A549 (cell line): ENCODE data around the gene NEURL1. TPM values are rescaled to one million over a fixed set of nuclear protein-coding genes. Genes with fewer than 3 reads are reported as not detected.

ENCODE experiments used
- ATAC-seq, 2 experiments: fragments of 200-7000 bp in 1 of 2; fragments of >200 bp in 1 of 2; cut with Nextera tagmentation in 1 of 2; cut with Tn5 transposase in 1 of 2; 3 replicates each; pipeline versions ENCODE4 v1.8.0 to v1.9.1; 2018 to 2020; ENCODE audit warnings: mild to moderate bottlenecking in 1 of 2, moderate library complexity in 1 of 2
- CTCF ChIA-PET: fragments of 300-600 bp; sonication (Branson Sonifier 250); formaldehyde crosslinking; extraction: SDS; loops from one replicate; lab custom pipeline; 2021; ENCODE audit warnings: antibody characterized with exemption, inconsistent platforms; lab: Yijun Ruan, JAX
- POLR2A ChIA-PET: fragments of 350-600 bp; formaldehyde crosslinking; extraction: SDS; loops from one replicate; lab custom pipeline; 2021; ENCODE audit warnings: antibody characterized with exemption, inconsistent platforms; lab: Yijun Ruan, JAX
- DNase-seq, 2 experiments: peaks; one replicate each; pipeline versions ENCODE4 v3.0.0 to v3.0.0-alpha.2; 2011 to 2016; ENCODE audit warnings: low read depth in 1 of 2, low spot score in 1 of 2
- FAIRE-seq: peaks from 2 replicates; lab custom pipeline; 2011; peaks lifted over from hg19 to GRCh38; lab: Jason Lieb, UNC
- H3K27ac ChIP-seq, 2 experiments: fragments of >200 bp; sonication (Bioruptor Twin); formaldehyde crosslinking; 3 replicates each; pipeline ENCODE4 v1.5.1; 2016 to 2017
- H3K4me1 ChIP-seq: fragments of >200 bp; sonication (Bioruptor Twin); formaldehyde crosslinking; 3 replicates; pipeline ENCODE4 v1.6.1; 2016
- H3K4me2 ChIP-seq: fragments of >200 bp; sonication (Bioruptor Twin); formaldehyde crosslinking; 3 replicates; pipeline ENCODE4 v1.6.1; 2016
- H3K4me3 ChIP-seq: fragments of >200 bp; sonication (Bioruptor Twin); formaldehyde crosslinking; 3 replicates; pipeline ENCODE4 v1.5.1; 2016
- H3K9me3 ChIP-seq: fragments of >200 bp; sonication (Bioruptor Twin); formaldehyde crosslinking; 3 replicates; pipeline ENCODE4 v1.6.1; 2016
- BCL3 ChIP-seq: fragments of >200 bp; sonication (Bioruptor Twin); formaldehyde crosslinking; IDR thresholded peaks from 3 replicates; pipeline ENCODE4 v1.6.1; 2016
- E2F6 ChIP-seq: IDR thresholded peaks from 2 replicates; pipeline ENCODE4 v1.6.1; 2012; ENCODE audit warnings: low read depth, borderline replicate concordance
- EHF ChIP-seq: fragments of 250-450 bp; sonication (Bioruptor Pico); IDR thresholded peaks from 2 replicates; pipeline ENCODE4 v1.5.0; 2020; ENCODE audit warnings: mild to moderate bottlenecking
- EHMT2 ChIP-seq: fragments of 200-600 bp; sonication (generic); IDR thresholded peaks from 2 replicates; pipeline ENCODE4 v1.6.1; 2016; ENCODE audit warnings: antibody characterized with exemption, low read depth, mild to moderate bottlenecking, moderate library complexity
- FOSB ChIP-seq: fragments of 250-450 bp; sonication (Bioruptor Pico); IDR thresholded peaks from 2 replicates; pipeline ENCODE4 v1.5.0; 2020; ENCODE audit warnings: mild to moderate bottlenecking, moderate library complexity
- FOSL2 ChIP-seq, 2 experiments: fragments of 450-650 bp in 1 of 2; fragments of >200 bp in 1 of 2; sonication (Bioruptor Twin) in 1 of 2; formaldehyde crosslinking; IDR thresholded peaks; 2 replicates each; pipeline versions ENCODE4 v1.5.0 to v1.6.1; 2016 to 2020; ENCODE audit warnings: mild to moderate bottlenecking in 1 of 2, moderate library complexity in 1 of 2
- FOXS1 ChIP-seq: fragments of 250-450 bp; sonication (Bioruptor Pico); IDR thresholded peaks from 2 replicates; pipeline ENCODE4 v1.5.0; 2020; ENCODE audit warnings: mild to moderate bottlenecking, moderate library complexity
- GATA3 ChIP-seq: IDR thresholded peaks from 2 replicates; pipeline ENCODE4 v1.6.1; 2012; ENCODE audit warnings: borderline replicate concordance
- HMGXB4 ChIP-seq: fragments of 250-450 bp; sonication (Bioruptor Pico); IDR thresholded peaks from 2 replicates; pipeline ENCODE4 v1.5.0; 2021; ENCODE audit warnings: mild to moderate bottlenecking, moderate library complexity, borderline replicate concordance
- HOXA7 ChIP-seq: fragments of 250-450 bp; sonication (Bioruptor Pico); IDR thresholded peaks from 2 replicates; pipeline ENCODE4 v1.5.0; 2020; ENCODE audit warnings: mild to moderate bottlenecking, moderate library complexity
- JUN ChIP-seq, 2 experiments: fragments of >200 bp; sonication (Bioruptor Twin); formaldehyde crosslinking; IDR thresholded peaks; 2 replicates in 1 of 2; 3 replicates in 1 of 2; pipeline ENCODE4 v1.6.1; 2016 to 2017
- JUNB ChIP-seq: fragments of >200 bp; sonication (Bioruptor Twin); formaldehyde crosslinking; IDR thresholded peaks from 2 replicates; pipeline ENCODE4 v1.6.1; 2016
- MAFK ChIP-seq: fragments of 450-650 bp; IDR thresholded peaks from 2 replicates; pipeline ENCODE4 v1.6.1; 2014; ENCODE audit not compliant: partially characterized antibody
- MYC ChIP-seq: IDR thresholded peaks from 2 replicates; pipeline ENCODE4 v1.6.1; 2012; ENCODE audit warnings: mild to moderate bottlenecking, inconsistent platforms, low read length, improper control_type of control experiment, borderline replicate concordance
- RAD21 ChIP-seq, 2 experiments: fragments of >200 bp in 1 of 2; sonication (Bioruptor Twin) in 1 of 2; formaldehyde crosslinking in 1 of 2; IDR thresholded peaks in 1 of 2; conservative IDR thresholded peaks in 1 of 2; 2 replicates in 1 of 2; 3 replicates in 1 of 2; pipeline ENCODE4 v1.6.1; 2012 to 2018; ENCODE audit warnings: inconsistent platforms in 1 of 2
- RFX5 ChIP-seq: fragments of 450-650 bp; IDR thresholded peaks from 2 replicates; pipeline ENCODE4 v1.7.1; 2014; ENCODE audit warnings: antibody characterized with exemption, mild to moderate bottlenecking, moderate library complexity
- USF2 ChIP-seq: fragments of 450-650 bp; IDR thresholded peaks from 2 replicates; pipeline ENCODE4 v1.6.1; 2014; ENCODE audit warnings: antibody characterized with exemption
- ZC3H11A ChIP-seq: fragments of 450-650 bp; IDR thresholded peaks from 2 replicates; pipeline ENCODE4 v1.6.1; 2014; ENCODE audit warnings: antibody characterized with exemption, mild to moderate bottlenecking
- ZSCAN20 ChIP-seq: fragments of 250-450 bp; sonication (Bioruptor Pico); IDR thresholded peaks from 2 replicates; pipeline ENCODE4 v1.8.0; 2022; ENCODE audit warnings: mild to moderate bottlenecking, moderate library complexity
- WGBS: methylation state at CpG from one replicate; pipeline ENCODE4 v1.1.6; 2017; ENCODE audit errors: missing lambda C conversion rate; 5-methylcytosine and 5-hydroxymethylcytosine counted together
- polyA plus RNA-seq, 4 experiments: library from polyadenylated mRNA; depleted of rRNA in 3 of 4; stranded (reverse); fragments of >200 nt; fragmentation: RNase III in 1 of 4; extraction: RNeasy Plus Mini Kit Qiagen cat#74134 plus additional on column Dnase treatment in 1 of 4; gene quantifications; 2 replicates in 3 of 4; 3 replicates in 1 of 4; pipeline ENCODE4 v1.2.3, GENCODE V29; 2011 to 2017

Gene NEURL1
- polyA plus RNA-seq, 2 of the 4 experiments (the other 2 are of a cell fraction): 0.06 to 0.37 TPM

GRCh38 chr10:103545771-103546281 lies 52.3 kb downstream of the NEURL1 start:
- 0 out of 3 replicates have a peak, but pooled peaks cover 4% of the 10 kb centered on the region for H3K4me1 ChIP-seq
- no peak overlapping the region for H3K4me3 ChIP-seq
- CTCF ChIA-PET: interaction anchor here (1.1 to 5.6 kb wide), 5 partner anchors 11 to 60 kb away, joined by 3 to 34 read pairs (median 7); no protein-coding TSS in a partner anchor
- H3K9me3 ChIP-seq: no peaks in the 10 kb centered on the region
- no peak overlapping the region for H3K4me2 ChIP-seq
- WGBS: 64% methylated on average over 4 of the region's 4 CpGs
- ATAC-seq: no peak
- POLR2A ChIA-PET: no interaction called here
- no peak for FAIRE-seq
- DNase-seq: no peak
- TF ChIP-seq HOXA7 (CRISPR knock-in tag) (no peak), ZC3H11A (no peak), MAFK (no peak), MYC (no peak), HMGXB4 (CRISPR knock-in tag) (no peak), ZSCAN20 (no peak), BCL3 (no peak), USF2 (no peak), RFX5 (no peak)
- H3K27ac ChIP-seq: no peak overlapping the region

- ChIA-PET CTCF (interaction anchor here (0.7 to 5.6 kb wide), 9 partner anchors 10 to 312 kb away, joined by 3 to 34 read pairs (median 3); no protein-coding TSS in a partner anchor), POLR2A (no interaction called here)
- H3K4me1 ChIP-seq: 0 out of 3 replicates have a peak, but pooled peaks cover 4% of the 10 kb centered on the region
- FAIRE-seq (no peak), DNase-seq (no peak), ATAC-seq (no peak)
- no peak overlapping the region for H3K4me3 ChIP-seq
- H3K27ac ChIP-seq: no peak overlapping the region
- H3K4me2 ChIP-seq: no peak overlapping the region
- TF ChIP-seq JUN (IDR thresholded peaks at IDR 0.05) (no peak), EHMT2 (no peak), MYC (no peak), E2F6 (no peak), FOSB (no peak), RAD21 (conservative IDR thresholded peaks at IDR 0.05 in 1 of 2, IDR thresholded peaks at IDR 0.05 in 1 of 2) (no peak), GATA3 (no peak), FOSL2 (IDR thresholded peaks at IDR 0.05) (no peak), FOSL2 (CRISPR knock-in tag; IDR thresholded peaks at IDR 0.05) (no peak)
- WGBS: 65% methylated on average over 1 of the region's 1 CpG
- no peaks in the 10 kb centered on the region for H3K9me3 ChIP-seq
Measured at GRCh38 chr10:103546401-103546800, 52.9 kb downstream of the NEURL1 start.

- TF ChIP-seq RAD21 (conservative IDR thresholded peaks at IDR 0.05 in 1 of 2, IDR thresholded peaks at IDR 0.05 in 1 of 2): no peak
- TF ChIP-seq USF2: no peak
- TF ChIP-seq FOXS1 (CRISPR knock-in tag): no peak
- no peak for TF ChIP-seq ZSCAN20
- TF ChIP-seq JUNB: no peak
- TF ChIP-seq EHF: no peak
- Histone ChIP-seq H3K4me2 (no peak overlapping the region), H3K4me3 (no peak overlapping the region), H3K27ac (no peak overlapping the region), H3K9me3 (no peaks in the 10 kb centered on the region), H3K4me1 (0 out of 3 replicates have a peak, but pooled peaks cover 4% of the 10 kb centered on the region)
- ChIA-PET POLR2A (no interaction called here), CTCF (interaction anchor here (1.1 to 5.6 kb wide), 7 partner anchors 10 to 77 kb away, joined by 3 to 34 read pairs (median 4); no protein-coding TSS in a partner anchor)
- ATAC-seq (no peak), DNase-seq (no peak), FAIRE-seq (no peak)
- 90% methylated on average over 10 of the region's 10 CpGs for WGBS
Measured at GRCh38 chr10:103547391-103547946, 54.0 kb downstream of the NEURL1 start.
